GM21515 (cell line): Measurements from ENCODE around the gene UBE2K.
"Not testable (repeated sequence)": the region's sequence is repeated elsewhere in the genome, so short reads cannot be mapped to it uniquely, and the experiment has no call there.

ENCODE experiments used
- ATAC-seq: cut with Tn5 transposase; IDR thresholded peaks from one replicate; pipeline ENCODE4 v1.9.1; 2021; ENCODE audit not compliant: unreplicated experiment

Gene UBE2K

DNA sequence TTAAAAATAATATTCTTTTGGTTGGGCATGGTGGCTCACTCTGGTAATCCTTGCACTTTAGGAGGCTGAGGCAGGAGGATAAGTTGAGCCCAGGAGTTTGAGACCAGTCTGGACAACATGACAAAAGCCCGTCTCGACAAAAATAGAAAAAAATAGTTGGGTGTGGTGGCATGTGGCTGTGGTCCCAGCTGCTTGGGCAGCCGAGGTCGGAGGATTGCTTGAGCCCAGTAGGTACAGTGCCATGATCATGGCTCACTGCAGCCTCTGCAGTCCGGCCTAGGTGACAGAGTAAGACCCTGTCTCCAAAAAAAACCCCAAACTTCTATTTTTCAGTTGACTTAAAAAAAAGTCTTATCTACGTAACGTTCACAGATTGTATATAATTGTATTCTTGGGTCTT, 23.9 kb downstream of the UBE2K start:
- no peak for ATAC-seq

DNA sequence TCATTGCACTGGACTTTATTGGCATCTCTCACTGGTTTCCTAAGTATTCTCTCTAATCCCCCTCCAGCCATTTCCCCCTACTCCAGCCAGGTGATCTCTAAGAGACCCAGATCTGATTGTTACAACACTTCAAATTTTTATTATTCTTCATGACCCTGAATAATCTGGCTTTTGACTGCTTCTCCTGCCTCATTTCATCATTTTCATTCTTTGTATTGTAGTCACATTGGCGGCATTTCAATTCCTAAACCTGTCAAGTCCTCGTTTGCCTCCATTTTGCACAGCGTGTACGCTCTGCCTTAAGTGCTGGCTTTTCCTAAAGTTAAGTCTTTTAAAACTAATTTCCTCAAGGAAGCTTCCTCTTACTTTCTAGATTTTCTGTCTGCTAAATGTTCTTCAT, 31.6 kb downstream of the UBE2K start:
- no peak for ATAC-seq

GRCh38 chr4:39730072-39730471, 32.1 kb downstream of the UBE2K start:
- no peak for ATAC-seq

GRCh38 chr4:39731908-39732307, 34.0 kb downstream of the UBE2K start:
- no peak for ATAC-seq

DNA sequence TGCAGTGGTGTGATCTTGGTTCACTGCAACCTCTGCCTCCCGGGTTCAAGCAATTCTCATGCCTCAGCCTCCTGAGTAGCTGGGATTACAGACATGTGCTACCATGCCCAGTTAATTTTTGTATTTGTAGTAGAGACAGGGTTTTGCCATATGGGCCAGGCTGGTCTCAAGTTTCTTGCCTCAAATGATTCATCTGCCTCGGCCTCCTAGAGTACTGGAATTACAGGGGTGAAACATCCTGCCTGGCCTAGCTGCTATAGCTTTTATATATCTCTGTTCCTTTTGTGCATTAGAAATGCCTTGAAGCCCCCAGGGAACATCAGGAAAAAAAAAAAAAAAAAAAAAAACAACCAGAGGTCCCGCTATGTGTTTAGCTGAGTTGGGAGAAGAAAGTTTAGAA, 34.8 kb downstream of the UBE2K start:
- no peak for ATAC-seq

DNA sequence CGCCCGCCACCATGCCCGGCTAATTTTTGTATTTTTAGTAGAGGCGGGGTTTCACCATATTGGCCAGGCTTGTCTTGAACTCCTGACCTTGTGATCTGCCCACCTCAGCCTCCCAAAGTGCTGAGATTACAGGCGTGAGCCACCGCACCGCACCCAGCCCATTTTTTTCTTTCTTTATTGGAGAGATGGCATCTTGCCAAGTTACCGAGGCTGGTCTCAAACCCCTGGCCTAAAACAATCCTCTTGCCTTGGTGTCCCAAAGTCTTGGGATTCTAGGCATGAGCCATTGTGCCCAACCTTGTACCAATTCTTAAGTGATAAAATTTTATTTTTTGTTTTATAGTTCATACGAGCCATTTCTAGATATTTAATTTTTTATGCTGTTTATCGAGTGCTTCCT, 41.7 kb downstream of the UBE2K start:
- ATAC-seq: not testable (repeated sequence)

- ATAC-seq: no peak
Observed at GRCh38 chr4:39741401-39741800, 43.5 kb downstream of the UBE2K start.

DNA sequence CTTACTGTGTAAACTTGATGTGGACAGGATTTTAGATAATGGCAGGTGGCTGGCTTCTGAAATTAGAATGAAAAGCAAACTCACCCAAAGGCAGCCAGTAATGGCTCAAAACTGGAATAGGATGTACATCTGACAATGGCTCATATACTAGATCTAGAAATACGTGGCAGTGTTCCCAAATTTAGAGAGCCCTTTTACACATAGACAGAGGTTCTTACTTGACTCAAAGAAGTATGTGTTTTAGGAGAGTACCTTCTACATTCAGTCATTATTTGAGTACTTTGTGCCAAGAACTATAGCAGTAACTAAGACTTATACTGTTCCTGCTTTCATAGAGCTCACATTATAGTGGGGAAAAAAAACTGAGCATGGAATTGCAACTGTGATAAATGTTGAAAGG, 48.0 kb downstream of the UBE2K start:
- no peak for ATAC-seq

DNA sequence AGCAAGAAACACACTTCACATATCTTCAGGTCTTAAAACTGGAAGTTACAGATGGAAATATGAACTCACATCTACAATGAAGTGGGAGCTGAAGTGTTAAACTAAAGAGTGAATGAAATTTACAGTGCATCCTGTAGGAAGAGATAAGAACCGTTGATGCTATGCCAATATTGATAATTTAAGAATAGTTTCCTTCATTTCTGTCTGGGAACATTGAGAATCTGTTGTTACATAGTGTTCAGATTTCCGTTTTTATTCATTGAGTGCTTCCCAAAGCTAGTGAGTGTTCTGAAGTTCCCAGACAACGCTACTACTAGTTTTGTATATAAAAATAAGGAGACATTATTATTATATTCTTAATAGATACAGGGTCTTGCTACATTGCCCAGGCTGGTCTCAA, 52.3 kb downstream of the UBE2K start:
- no peak for ATAC-seq

DNA sequence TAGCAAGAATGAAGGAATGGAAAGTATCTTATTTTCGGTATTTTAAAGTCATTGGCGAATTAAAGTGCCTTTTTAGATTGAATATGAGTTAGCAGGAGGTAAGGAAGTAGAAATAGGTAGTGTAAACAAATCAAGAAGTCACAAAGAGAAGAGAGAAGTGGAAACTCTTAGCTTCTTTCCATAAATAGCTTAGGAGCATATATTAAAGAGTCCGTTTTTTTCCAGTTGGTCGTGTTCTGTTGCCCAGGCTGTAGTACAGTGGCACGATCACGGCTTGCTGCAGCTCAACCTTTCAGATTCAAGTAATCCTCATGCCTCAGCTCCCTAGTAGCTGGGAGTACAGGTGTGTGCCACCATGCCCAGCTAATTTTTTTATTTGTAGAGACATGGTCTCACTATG, 56.4 kb downstream of the UBE2K start:
- no peak for ATAC-seq

GRCh38 chr4:39756159-39756558, 58.2 kb downstream of the UBE2K start:
- ATAC-seq: no peak

GRCh38 chr4:39758176-39758575, 60.2 kb downstream of the UBE2K start:
- ATAC-seq: no peak

DNA sequence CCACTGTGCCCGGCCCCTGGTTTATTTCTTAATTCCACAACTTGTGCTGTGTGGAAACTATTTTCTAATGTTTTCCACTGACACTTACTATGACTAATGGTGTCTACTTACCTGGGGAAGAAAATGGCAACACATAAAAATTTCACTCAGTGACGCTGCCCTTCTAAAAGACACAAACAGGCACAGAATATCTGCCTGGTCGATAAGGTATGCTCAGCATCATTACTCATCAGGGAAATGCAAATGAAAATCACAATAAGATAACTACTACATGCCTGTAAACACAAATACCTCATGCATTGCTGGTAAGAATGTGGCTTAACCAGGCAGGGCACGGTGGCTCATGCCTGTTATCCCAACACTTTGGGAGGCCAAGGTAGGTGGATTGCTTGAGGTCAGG, 61.6 kb downstream of the UBE2K start:
- ATAC-seq: no peak

GRCh38 chr4:39761005-39761667, 63.2 kb downstream of the UBE2K start:
- ATAC-seq: no peak

DNA sequence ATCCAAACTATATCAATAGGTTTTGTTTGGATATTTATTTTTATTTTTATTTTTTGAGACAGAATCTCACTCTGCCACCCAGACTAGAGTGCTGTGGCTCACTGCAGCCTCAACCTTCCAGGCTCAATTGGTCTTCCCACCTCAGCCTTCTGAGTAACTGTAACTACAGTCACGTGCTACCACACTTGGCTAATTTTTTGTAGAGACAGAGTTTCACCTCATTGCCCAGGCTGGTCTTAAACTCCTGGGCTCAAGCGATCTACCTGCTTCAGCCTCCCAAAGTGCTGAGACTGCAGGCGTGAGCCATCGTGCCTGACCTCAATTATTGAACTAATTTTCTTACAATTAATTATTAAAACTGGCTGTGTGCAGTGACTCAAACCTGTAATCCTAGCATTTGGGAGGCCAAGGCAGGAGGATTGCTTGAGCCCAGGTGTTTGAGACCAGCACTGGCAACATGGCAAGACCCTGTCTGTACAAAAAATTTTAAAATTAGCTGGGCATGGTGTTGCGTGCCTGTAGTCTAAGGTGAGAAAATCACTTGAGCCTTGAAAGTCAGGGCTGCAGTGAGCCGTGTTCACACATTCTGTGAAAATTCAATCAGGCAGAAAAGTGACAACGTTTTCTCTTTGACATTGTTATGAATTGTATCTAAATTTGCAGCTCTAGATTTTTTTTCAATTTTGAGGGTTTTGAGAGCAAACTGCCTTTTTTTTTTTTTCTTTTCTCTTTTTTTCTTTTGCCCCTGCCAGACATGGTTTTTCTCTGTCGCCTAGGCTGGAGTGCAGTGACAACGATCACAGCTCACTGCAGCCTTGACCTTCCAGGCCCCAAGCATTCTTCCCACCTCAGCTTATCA, 66.0 kb downstream of the UBE2K start:
- peak; percentile 50 for ATAC-seq

GRCh38 chr4:39770005-39770404, 72.1 kb downstream of the UBE2K start:
- ATAC-seq: no peak

DNA sequence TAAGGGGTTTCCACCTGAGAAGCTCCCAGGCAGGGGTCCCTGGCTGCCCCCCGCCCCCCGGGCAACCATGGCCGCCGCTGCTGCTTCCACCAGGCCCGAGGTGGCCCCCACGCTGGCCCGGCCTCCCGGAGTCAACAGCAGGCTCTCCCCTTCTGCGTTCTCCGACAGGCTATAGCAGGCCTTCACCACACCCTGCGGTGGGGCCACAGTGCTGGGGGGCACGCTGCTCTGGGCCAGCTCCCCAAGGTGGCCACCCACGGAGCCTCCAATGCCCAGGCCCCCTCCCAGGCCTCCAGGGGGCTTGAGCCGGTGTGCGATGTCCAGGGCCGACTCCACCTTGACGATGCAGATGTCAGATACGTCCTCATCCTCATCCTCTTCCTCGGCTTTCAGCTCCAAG, 72.5 kb downstream of the UBE2K start:
- no peak for ATAC-seq

DNA sequence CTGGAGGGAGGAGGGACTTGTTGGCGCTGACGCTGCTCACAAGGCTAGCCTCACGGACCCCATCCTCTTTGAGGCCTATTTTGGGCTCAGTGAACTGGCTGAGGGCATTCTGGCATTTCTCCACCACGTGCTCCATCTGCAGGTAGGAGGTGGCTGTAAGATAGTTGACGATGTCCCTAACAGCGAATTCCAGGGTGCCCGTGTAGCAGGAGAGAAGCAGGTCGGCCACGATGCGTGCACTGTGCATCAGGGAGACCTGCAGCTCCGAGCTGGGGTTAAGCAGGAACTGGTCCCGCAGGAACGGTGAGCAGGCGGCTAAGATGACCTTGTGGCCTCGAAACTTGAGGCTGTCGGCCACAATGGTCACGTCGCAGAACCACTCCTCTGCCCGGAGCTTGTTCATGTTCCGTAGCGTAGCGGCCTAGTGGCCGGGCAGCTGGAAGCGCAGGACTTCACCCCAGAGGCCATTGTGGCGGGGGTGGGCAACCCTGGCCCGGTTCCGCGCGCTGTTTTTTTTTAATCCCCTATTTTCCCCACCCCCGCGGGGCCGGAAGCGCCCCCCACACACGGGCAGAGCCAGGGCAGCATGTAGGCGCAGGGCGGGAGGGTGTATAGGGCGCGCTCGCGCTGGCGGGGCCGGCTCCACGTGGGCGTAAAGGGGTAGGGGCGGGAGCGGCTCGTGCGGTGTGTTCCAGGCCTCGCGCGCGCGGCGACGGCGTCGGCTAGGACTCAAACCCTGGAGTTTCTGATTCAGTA, 73.2 kb downstream of the UBE2K start:
- ATAC-seq: no peak

DNA sequence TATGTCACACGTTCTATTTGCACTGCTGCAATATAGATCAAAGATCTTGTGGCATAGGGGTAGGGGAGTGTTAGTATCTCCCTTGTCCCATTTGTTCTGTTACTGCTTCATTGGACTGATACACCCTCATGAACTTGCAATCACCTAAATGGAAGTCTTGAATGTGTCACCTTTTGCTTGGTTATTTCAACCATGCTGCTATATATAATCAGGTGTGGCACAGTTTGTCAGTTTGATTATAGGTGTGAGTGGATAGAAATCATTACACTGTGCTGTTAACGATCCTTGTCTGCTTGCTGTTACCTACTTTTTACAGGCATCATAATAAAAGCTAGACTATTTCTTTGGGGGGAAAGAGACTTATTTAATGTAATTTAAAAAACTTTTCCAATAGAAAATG, 84.1 kb downstream of the UBE2K start:
- not testable (repeated sequence) for ATAC-seq

DNA sequence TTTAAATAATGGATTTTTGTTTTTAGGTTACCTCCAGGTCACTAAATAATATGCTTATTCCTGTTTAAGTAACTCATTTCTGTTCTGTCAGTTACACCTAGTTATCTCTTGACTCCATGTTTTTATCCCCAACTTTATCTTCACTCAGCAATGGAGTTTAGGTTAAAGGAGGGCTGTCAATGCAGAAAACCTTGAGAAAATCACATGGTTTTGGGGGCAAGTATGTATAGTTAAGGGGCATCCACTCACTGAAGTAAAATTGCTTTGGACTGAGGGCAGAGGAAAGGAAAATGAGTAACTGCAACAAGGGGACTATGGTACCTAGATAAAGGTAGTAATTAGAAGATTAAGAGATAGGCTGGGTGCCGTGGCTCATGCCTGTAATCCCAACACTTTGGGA, 87.1 kb downstream of the UBE2K start:
- ATAC-seq: no peak

DNA sequence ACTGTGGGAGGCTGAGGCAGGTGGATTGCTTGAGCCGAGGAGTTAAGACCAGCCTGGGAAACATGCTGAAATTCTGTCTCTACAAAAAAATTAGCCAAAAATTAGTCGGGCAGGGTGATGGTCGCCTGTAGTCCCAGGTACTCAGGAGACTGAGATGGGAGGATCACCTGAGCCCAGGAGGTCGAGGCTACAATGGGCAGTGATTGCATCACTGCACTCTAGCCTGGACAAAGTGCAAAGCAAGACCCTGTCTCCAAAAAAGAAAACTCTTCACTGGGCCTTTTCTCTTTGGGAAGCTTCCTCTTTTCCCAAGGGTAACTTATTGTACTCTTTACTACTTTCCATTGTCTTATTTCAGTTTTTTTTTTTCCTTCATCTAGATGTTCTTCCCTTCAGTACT, 88.9 kb downstream of the UBE2K start:
- no peak for ATAC-seq

DNA sequence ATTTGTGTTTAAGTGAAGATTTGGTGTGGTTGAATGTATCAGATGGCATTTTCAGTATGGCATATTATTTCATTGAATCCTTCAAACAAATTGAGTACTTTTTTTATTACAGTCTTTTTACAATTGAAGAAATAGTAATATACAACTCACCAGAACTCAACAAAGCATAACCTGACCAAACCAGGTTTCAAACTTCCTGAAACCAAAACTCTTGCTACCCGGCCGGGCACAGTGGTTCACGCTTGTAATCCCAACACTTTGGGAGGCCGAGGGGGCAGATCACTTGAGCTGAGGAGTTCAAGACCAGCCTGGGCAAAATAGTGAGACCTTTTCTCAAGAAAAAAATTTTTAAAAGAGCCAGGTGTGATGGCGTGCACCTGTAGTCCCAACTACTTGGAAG, 94.2 kb downstream of the UBE2K start:
- no peak for ATAC-seq
